IMR-90 (cell line): ENCODE results near the gene DGKE.

ENCODE experiments used
- CTCF ChIP-seq: conservative IDR thresholded peaks from 2 replicates; pipeline ENCODE4 v1.5.1; 2012; ENCODE audit warnings: mild to moderate bottlenecking, low read depth, low read length, improper control_type of control experiment
- MAFK ChIP-seq: IDR thresholded peaks from 2 replicates; pipeline ENCODE4 v1.6.1; 2012; ENCODE audit warnings: low read depth, low read length, improper control_type of control experiment
- POLR2A ChIP-seq: IDR thresholded peaks from 2 replicates; pipeline ENCODE4 v1.6.1; 2012; ENCODE audit warnings: mild to moderate bottlenecking, low read depth, low read length
- SMC3 ChIP-seq: fragments of 150-350 bp; IDR thresholded peaks from 2 replicates; pipeline ENCODE4 v1.6.1; 2016; ENCODE audit warnings: low read depth, mild to moderate bottlenecking, antibody characterized with exemption, low read length, moderate library complexity
- TF ChIP-seq, protein P1 (sequence below): fragments of 150-350 bp; IDR thresholded peaks from 2 replicates; pipeline ENCODE4 v1.6.1; 2017; ENCODE audit warnings: mild to moderate bottlenecking, antibody characterized with exemption, low read length, low read depth

- no peak for TF ChIP-seq CTCF
- TF ChIP-seq, protein P1, sequence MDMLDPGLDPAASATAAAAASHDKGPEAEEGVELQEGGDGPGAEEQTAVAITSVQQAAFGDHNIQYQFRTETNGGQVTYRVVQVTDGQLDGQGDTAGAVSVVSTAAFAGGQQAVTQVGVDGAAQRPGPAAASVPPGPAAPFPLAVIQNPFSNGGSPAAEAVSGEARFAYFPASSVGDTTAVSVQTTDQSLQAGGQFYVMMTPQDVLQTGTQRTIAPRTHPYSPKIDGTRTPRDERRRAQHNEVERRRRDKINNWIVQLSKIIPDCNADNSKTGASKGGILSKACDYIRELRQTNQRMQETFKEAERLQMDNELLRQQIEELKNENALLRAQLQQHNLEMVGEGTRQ, result no peak
- no peak for TF ChIP-seq MAFK
- no peak for TF ChIP-seq POLR2A
- no peak for TF ChIP-seq SMC3
Observed at GRCh38 chr17:56834380-56835263, 671 bp downstream of the DGKE start.
